GM12891 (cell line): Measurements from ENCODE around the gene TELO2.

Experiments
- POLR2A ChIP-seq: IDR thresholded peaks from 2 replicates; pipeline ENCODE4 v1.6.1; 2011; ENCODE audit warnings: low read depth, low read length, control low read depth
- POLR2AphosphoS5 ChIP-seq: IDR thresholded peaks from 2 replicates; pipeline ENCODE4 v1.6.1; 2011; ENCODE audit warnings: low read depth, low read length, control low read depth
- SPI1 ChIP-seq: IDR thresholded peaks from 2 replicates; pipeline ENCODE4 v1.6.1; 2011; ENCODE audit warnings: low read depth, low read length, control low read depth
- TAF1 ChIP-seq: IDR thresholded peaks from 2 replicates; pipeline ENCODE4 v1.6.1; 2011; ENCODE audit warnings: low read depth, low read length, control low read depth

- TF ChIP-seq POLR2A (no peak), POLR2AphosphoS5 (no peak), TAF1 (no peak), SPI1 (no peak)
These were observed 33.2 kb upstream of the TELO2 start for GRCh38 chr16:1459967-1460366.
